ENCODE results near the gene ZSCAN10.

ZSCAN10 gene

GRCh38 chr16:3112058-3112880, 13.2 kb upstream of the ZSCAN10 start, which contains the start of gene ZNF205:
TSS of gene ZNF205 (plus strand) at chr16:3112586. CDS start at chr16:3113431, 845 bp downstream.
- no peak for DNase-seq (ENCODE audit: low read depth in 2 of 2)

GRCh38 chr16:3106205-3106928, 7.3 kb upstream of the ZSCAN10 start:
- DNase-seq (ENCODE audit: low read depth in 2 of 2): peak; percentile 89 to 90

GRCh38 chr16:3101841-3102470, 2.9 kb upstream of the ZSCAN10 start:
- no peak for DNase-seq (ENCODE audit: low read depth in 2 of 2)

GRCh38 chr16:3101018-3101840, 2.1 kb upstream of the ZSCAN10 start:
- DNase-seq (ENCODE audit: low read depth in 2 of 2): no peak

GRCh38 chr16:3099732-3100499, 822 bp upstream of the ZSCAN10 start:
- peak; percentile 95 for DNase-seq (ENCODE audit: low read depth in 2 of 2)

- DNase-seq (ENCODE audit: low read depth in 2 of 2): no peak
These were observed 269 bp upstream of the ZSCAN10 start for GRCh38 chr16:3099395-3099731.

GRCh38 chr16:3097266-3097665, 1.8 kb downstream of the ZSCAN10 start:
- DNase-seq (ENCODE audit: low read depth in 2 of 2): no peak

GRCh38 chr16:3096362-3096761, 2.7 kb downstream of the ZSCAN10 start:
- no peak for DNase-seq (ENCODE audit: low read depth in 2 of 2)

- DNase-seq (ENCODE audit: low read depth in 2 of 2): peak; percentile 50 to 51
These were observed 3.2 kb downstream of the ZSCAN10 start for GRCh38 chr16:3095869-3096268.

GRCh38 chr16:3094289-3095027, 4.6 kb downstream of the ZSCAN10 start:
- DNase-seq (ENCODE audit: low read depth in 2 of 2): no peak

GRCh38 chr16:3092501-3092941, 6.6 kb downstream of the ZSCAN10 start:
- DNase-seq (ENCODE audit: low read depth in 2 of 2): no peak

GRCh38 chr16:3091551-3091950, 7.5 kb downstream of the ZSCAN10 start:
- DNase-seq (ENCODE audit: low read depth in 2 of 2): no peak

- no peak for DNase-seq (ENCODE audit: low read depth in 2 of 2)
These were observed 9.1 kb downstream of the ZSCAN10 start for GRCh38 chr16:3089717-3090592.

- no peak for DNase-seq (ENCODE audit: low read depth in 2 of 2)
These were observed 10.0 kb downstream of the ZSCAN10 start for GRCh38 chr16:3088925-3089716.

- DNase-seq (ENCODE audit: low read depth in 2 of 2): no peak
These were observed 10.6 kb downstream of the ZSCAN10 start for GRCh38 chr16:3088450-3088849.

- DNase-seq (ENCODE audit: low read depth in 2 of 2): no peak
These were observed 11.6 kb downstream of the ZSCAN10 start for GRCh38 chr16:3087243-3088235.

GRCh38 chr16:3086596-3087242, 12.4 kb downstream of the ZSCAN10 start:
- no peak for DNase-seq (ENCODE audit: low read depth in 2 of 2)
